H9 (cell line): ENCODE measurements around the gene SMARCC1. TPM values are rescaled to one million over a fixed set of nuclear protein-coding genes. Genes with fewer than 3 reads are reported as not detected.

ENCODE experiments used
- DNase-seq: peaks from one replicate; pipeline ENCODE4 v3.0.0-alpha.2; 2017
- H2AFZ ChIP-seq: one replicate; pipeline ENCODE4 v1.6.1; 2013; ENCODE audit warnings: mild to moderate bottlenecking, low read length, control low read depth, moderate library complexity
- H2AK5ac ChIP-seq: 2 replicates; pipeline ENCODE4 v1.6.1; 2013; ENCODE audit warnings: low read length, control low read depth, mixed read lengths; ENCODE audit not compliant: insufficient read length
- H2BK120ac ChIP-seq: one replicate; pipeline ENCODE4 v1.6.1; 2013; ENCODE audit warnings: low read depth, mild to moderate bottlenecking, low read length, control low read depth, inconsistent platforms; ENCODE audit not compliant: poor library complexity, severe bottlenecking
- H2BK12ac ChIP-seq: 2 replicates; pipeline ENCODE4 v1.6.1; 2013; ENCODE audit warnings: low read length, control low read depth, mixed read lengths, low read depth; ENCODE audit not compliant: insufficient read length
- H2BK15ac ChIP-seq: 2 replicates; pipeline ENCODE4 v1.6.1; 2013; ENCODE audit warnings: low read depth, low read length, control low read depth
- H2BK20ac ChIP-seq: one replicate; pipeline ENCODE4 v1.6.1; 2013; ENCODE audit warnings: low read depth, mild to moderate bottlenecking, low read length, control low read depth, inconsistent platforms; ENCODE audit not compliant: poor library complexity, severe bottlenecking
- H2BK5ac ChIP-seq: 2 replicates; pipeline ENCODE4 v1.6.1; 2013; ENCODE audit warnings: low read length, control low read depth, mixed read lengths; ENCODE audit not compliant: insufficient read length
- H3K14ac ChIP-seq: 2 replicates; pipeline ENCODE4 v1.6.1; 2013; ENCODE audit warnings: low read length, control low read depth; ENCODE audit not compliant: insufficient read depth
- H3K18ac ChIP-seq: 2 replicates; pipeline ENCODE4 v1.6.1; 2013; ENCODE audit warnings: low read depth, mild to moderate bottlenecking, mixed read lengths, low read length, control low read depth; ENCODE audit not compliant: insufficient read length
- H3K23ac ChIP-seq: 2 replicates; pipeline ENCODE4 v1.6.1; 2013; ENCODE audit warnings: low read length, control low read depth, mixed read lengths, low read depth; ENCODE audit not compliant: insufficient read length
- H3K23me2 ChIP-seq: 2 replicates; pipeline ENCODE4 v1.6.1; 2013; ENCODE audit warnings: low read depth, mild to moderate bottlenecking, mixed read lengths, low read length, control low read depth; ENCODE audit not compliant: insufficient read length, poor library complexity, severe bottlenecking
- H3K27ac ChIP-seq: 2 replicates; pipeline ENCODE4 v1.5.1; 2013; ENCODE audit warnings: low read length, control low read depth, mixed read lengths, low read depth; ENCODE audit not compliant: insufficient read length
- H3K27me3 ChIP-seq: 2 replicates; pipeline ENCODE4 v1.6.1; 2013; ENCODE audit warnings: low read length, control low read depth, inconsistent platforms; ENCODE audit not compliant: insufficient read depth
- H3K4ac ChIP-seq: 2 replicates; pipeline ENCODE4 v1.6.1; 2013; ENCODE audit warnings: low read depth, mild to moderate bottlenecking, control low read depth, inconsistent platforms, low read length, moderate library complexity
- H3K4me1 ChIP-seq: 2 replicates; pipeline ENCODE4 v1.6.1; 2013; ENCODE audit warnings: low read length, control low read depth, inconsistent platforms; ENCODE audit not compliant: insufficient read depth
- H3K4me2 ChIP-seq: 2 replicates; pipeline ENCODE4 v1.6.1; 2013; ENCODE audit warnings: low read length, control low read depth, mixed read lengths; ENCODE audit not compliant: insufficient read length, insufficient read depth
- H3K56ac ChIP-seq: 2 replicates; pipeline ENCODE4 v1.6.1; 2013; ENCODE audit warnings: low read depth, mild to moderate bottlenecking, mixed read lengths, low read length, control low read depth; ENCODE audit not compliant: insufficient read length
- H3K79me1 ChIP-seq: 2 replicates; pipeline ENCODE4 v1.6.1; 2013; ENCODE audit warnings: low read depth, mild to moderate bottlenecking, moderate library complexity, low read length, control low read depth, inconsistent platforms; ENCODE audit not compliant: insufficient read depth, poor library complexity, severe bottlenecking
- H3K79me2 ChIP-seq: 2 replicates; pipeline ENCODE4 v1.6.1; 2013; ENCODE audit warnings: low read length, control low read depth, inconsistent platforms; ENCODE audit not compliant: insufficient read depth
- H3K9ac ChIP-seq: 2 replicates; pipeline ENCODE4 v1.6.1; 2013; ENCODE audit warnings: low read length, control low read depth, mixed read lengths; ENCODE audit not compliant: insufficient read length; ENCODE audit errors: extremely low read depth
- H3K9me3 ChIP-seq: one replicate; pipeline ENCODE4 v1.6.1; 2013; ENCODE audit warnings: low read depth, low read length, inconsistent platforms; ENCODE audit not compliant: control insufficient read depth
- H3T11ph ChIP-seq: one replicate; pipeline ENCODE4 v1.6.1; 2013; ENCODE audit warnings: mild to moderate bottlenecking, low read length, control low read depth, inconsistent platforms
- H4K20me1 ChIP-seq: one replicate; pipeline ENCODE4 v1.6.1; 2013; ENCODE audit not compliant: control insufficient read depth, insufficient read length, insufficient read depth
- H4K5ac ChIP-seq: 2 replicates; pipeline ENCODE4 v1.6.1; 2013; ENCODE audit warnings: low read depth, mild to moderate bottlenecking, mixed read lengths, low read length, control low read depth; ENCODE audit not compliant: insufficient read length
- H4K8ac ChIP-seq: replicated peaks from 2 replicates; pipeline ENCODE4 v1.6.1; 2013; ENCODE audit warnings: low read length, control low read depth, mixed read lengths, low read depth; ENCODE audit not compliant: insufficient read length
- H4K91ac ChIP-seq: 2 replicates; pipeline ENCODE4 v1.6.1; 2013; ENCODE audit warnings: low read depth, mild to moderate bottlenecking, moderate library complexity, mixed read lengths, low read length, control low read depth; ENCODE audit not compliant: insufficient read length
- H3K27ac Mint-ChIP-seq, 3 experiments: 2 replicates in 2 of 3; 3 replicates in 1 of 3; pipeline ENCODE4 v1.8.0; 2020 to 2021; ENCODE audit warnings: mixed read lengths in 3 of 3, mild to moderate bottlenecking in 1 of 3, moderate library complexity in 1 of 3
- H3K27me3 Mint-ChIP-seq: 2 replicates; pipeline ENCODE4 v1.8.0; 2021; ENCODE audit warnings: low read depth, mild to moderate bottlenecking, moderate library complexity, mixed read lengths
- H3K36me3 Mint-ChIP-seq, 3 experiments: 2 replicates in 2 of 3; 3 replicates in 1 of 3; pipeline ENCODE4 v1.8.0; 2020 to 2021; ENCODE audit warnings: low read depth in 3 of 3, mixed read lengths in 3 of 3; ENCODE audit not compliant: insufficient read depth in 1 of 3
- H3K4me1 Mint-ChIP-seq, 2 experiments: 2 replicates each; pipeline ENCODE4 v1.8.0; 2020; ENCODE audit warnings: mixed read lengths in 2 of 2
- H3K4me3 Mint-ChIP-seq, 2 experiments: 2 replicates in 1 of 2; 3 replicates in 1 of 2; pipeline ENCODE4 v1.8.0; 2020 to 2021; ENCODE audit warnings: mild to moderate bottlenecking in 2 of 2, mixed read lengths in 2 of 2, moderate library complexity in 1 of 2
- H3K9me3 Mint-ChIP-seq, 2 experiments: 2 replicates in 1 of 2; 3 replicates in 1 of 2; pipeline ENCODE4 v1.8.0; 2020; ENCODE audit warnings: mild to moderate bottlenecking in 2 of 2, mixed read lengths in 2 of 2, moderate library complexity in 1 of 2
- CTCF ChIP-seq: fragments of 200-600 bp; sonication (generic); conservative IDR thresholded peaks from 3 replicates; pipeline ENCODE4 v1.8.0; 2021; ENCODE audit warnings: antibody characterized with exemption, mild to moderate bottlenecking
- WGBS: extraction: QIAGEN DNeasy Blood & Tissue Kit; methylation state at CpG from one replicate; pipeline ENCODE4 v1.1.7; 2013; ENCODE audit warnings: missing lambda C conversion rate, low lambda C conversion rate, mixed read lengths; ENCODE audit not compliant: insufficient read length; ENCODE audit errors: extremely low coverage; 5-methylcytosine and 5-hydroxymethylcytosine counted together
- total RNA-seq: library from RNA; stranded (reverse); gene quantifications from 2 replicates; pipeline ENCODE4 v1.2.1, GENCODE V29; 2021

The SMARCC1 gene
- total RNA-seq, 1 experiment from 2014 or later: 274 TPM

GRCh38 chr3:47581422-47581821 lies 200.3 kb downstream of the SMARCC1 start:
- H2BK15ac ChIP-seq: no peak overlapping the region
- TF ChIP-seq CTCF: no peak
- H2AFZ ChIP-seq: no peak overlapping the region
- no peak overlapping the region for H3K4ac ChIP-seq
- H2BK5ac ChIP-seq: no peak overlapping the region
- no peak overlapping the region for H4K91ac ChIP-seq
- H2AK5ac ChIP-seq: no peak overlapping the region
- no peak overlapping the region for H3K14ac ChIP-seq
- no peak overlapping the region for H3T11ph ChIP-seq
- H3K4me1 Mint-ChIP-seq: peaks cover 12 to 14% of the 10 kb centered on the region in 2 experiments
- no peak overlapping the region for H4K8ac ChIP-seq
- H3K9me3 Mint-ChIP-seq: no peaks in the 10 kb centered on the region; a peak in 1 of 5 replicates
- no CpG with 5 or more reads among the region's 5 CpGs for WGBS
- no peak overlapping the region for H3K4me2 ChIP-seq
- H2BK120ac ChIP-seq: no peak overlapping the region
- H3K27ac ChIP-seq: no peak overlapping the region
- no peaks in the 10 kb centered on the region for H3K79me2 ChIP-seq
- H3K27ac Mint-ChIP-seq: no peak overlapping the region
- peaks cover 51% of the 10 kb centered on the region for H3K27me3 Mint-ChIP-seq
- H3K4me1 ChIP-seq: no peaks in the 10 kb centered on the region
- no peak overlapping the region for H2BK12ac ChIP-seq
- no peak overlapping the region for H3K18ac ChIP-seq
- no peak overlapping the region for H3K9ac ChIP-seq
- no peak overlapping the region for H2BK20ac ChIP-seq
- H3K23me2 ChIP-seq: peaks cover 11% of the 10 kb centered on the region
- H3K23ac ChIP-seq: no peak overlapping the region
- H4K20me1 ChIP-seq: no peaks in the 10 kb centered on the region
- H3K27me3 ChIP-seq: peaks cover 13% of the 10 kb centered on the region; the same call in 1 of the 2 replicates
- H3K36me3 Mint-ChIP-seq: peaks cover 10 to 20% (median 12%) of the 10 kb centered on the region in 3 experiments; a peak in 6 of 7 replicates
- no peak overlapping the region for H3K4me3 Mint-ChIP-seq
- no peak for DNase-seq
- no peaks in the 10 kb centered on the region for H3K9me3 ChIP-seq
- no peak overlapping the region for H3K56ac ChIP-seq
- no peaks in the 10 kb centered on the region for H3K79me1 ChIP-seq
- H4K5ac ChIP-seq: no peak overlapping the region
